ENCODE results near the gene MFSD2A.
"Not testable (repeated sequence)": the region's sequence is repeated elsewhere in the genome, so short reads cannot be mapped to it uniquely, and the experiment has no call there.

Gene MFSD2A

GRCh38 chr1:39959651-39960333, 4.8 kb downstream of the MFSD2A start:
- no peak for DNase-seq
- in situ Hi-C loops (cut with HindIII; ENCODE audit: low pct_ligation_motif_present, low pct_unique_long_range_greater_than_20kb, low sequenced_read_pairs) = no loop called here

- in situ Hi-C loops (cut with HindIII; ENCODE audit: low pct_ligation_motif_present, low pct_unique_long_range_greater_than_20kb, low sequenced_read_pairs) = no loop called here
- DNase-seq = no peak
Measured at GRCh38 chr1:39960431-39960958, 5.5 kb downstream of the MFSD2A start.

GRCh38 chr1:39962450-39962825, 7.5 kb downstream of the MFSD2A start:
- no peak for DNase-seq
- in situ Hi-C loops (cut with HindIII; ENCODE audit: low pct_ligation_motif_present, low pct_unique_long_range_greater_than_20kb, low sequenced_read_pairs) = no loop called here

- in situ Hi-C loops (cut with HindIII; ENCODE audit: low pct_ligation_motif_present, low pct_unique_long_range_greater_than_20kb, low sequenced_read_pairs); DNase-seq: not testable (repeated sequence)
Measured at GRCh38 chr1:39962964-39963363, 8.0 kb downstream of the MFSD2A start.

GRCh38 chr1:39964552-39964951, 9.6 kb downstream of the MFSD2A start:
- in situ Hi-C loops (cut with HindIII; ENCODE audit: low pct_ligation_motif_present, low pct_unique_long_range_greater_than_20kb, low sequenced_read_pairs) = no loop called here
- no peak for DNase-seq

- DNase-seq = no peak
- in situ Hi-C loops (cut with HindIII; ENCODE audit: low pct_ligation_motif_present, low pct_unique_long_range_greater_than_20kb, low sequenced_read_pairs) = no loop called here
Measured at GRCh38 chr1:39965044-39965443, 10.1 kb downstream of the MFSD2A start.

- in situ Hi-C loops (cut with HindIII; ENCODE audit: low pct_ligation_motif_present, low pct_unique_long_range_greater_than_20kb, low sequenced_read_pairs) = no loop called here
- no peak for DNase-seq
Measured at GRCh38 chr1:39969048-39969447, 14.1 kb downstream of the MFSD2A start.

GRCh38 chr1:39969531-39970270, 14.8 kb downstream of the MFSD2A start:
- DNase-seq = no peak
- in situ Hi-C loops (cut with HindIII; ENCODE audit: low pct_ligation_motif_present, low pct_unique_long_range_greater_than_20kb, low sequenced_read_pairs) = no loop called here

- DNase-seq = no peak
- in situ Hi-C loops (cut with HindIII; ENCODE audit: low pct_ligation_motif_present, low pct_unique_long_range_greater_than_20kb, low sequenced_read_pairs) = no loop called here
Measured at GRCh38 chr1:39970274-39970673, 15.3 kb downstream of the MFSD2A start.

- no peak for DNase-seq
- in situ Hi-C loops (cut with HindIII; ENCODE audit: low pct_ligation_motif_present, low pct_unique_long_range_greater_than_20kb, low sequenced_read_pairs) = no loop called here
Measured at GRCh38 chr1:39971138-39971537, 16.2 kb downstream of the MFSD2A start.

GRCh38 chr1:39973503-39974135, 18.7 kb downstream of the MFSD2A start:
- in situ Hi-C loops (cut with HindIII; ENCODE audit: low pct_ligation_motif_present, low pct_unique_long_range_greater_than_20kb, low sequenced_read_pairs) = no loop called here

GRCh38 chr1:39976732-39977131, 21.8 kb downstream of the MFSD2A start:
- DNase-seq = no peak
- in situ Hi-C loops (cut with HindIII; ENCODE audit: low pct_ligation_motif_present, low pct_unique_long_range_greater_than_20kb, low sequenced_read_pairs) = no loop called here

More at GRCh38 chr1:39973503-39974135, 18.7 kb downstream of the MFSD2A start:
- peak; percentile 63 for DNase-seq

GRCh38 chr1:39977202-39977601, 22.3 kb downstream of the MFSD2A start:
- in situ Hi-C loops (cut with HindIII; ENCODE audit: low pct_ligation_motif_present, low pct_unique_long_range_greater_than_20kb, low sequenced_read_pairs) = no loop called here
- no peak for DNase-seq

- no peak for DNase-seq
- in situ Hi-C loops (cut with HindIII; ENCODE audit: low pct_ligation_motif_present, low pct_unique_long_range_greater_than_20kb, low sequenced_read_pairs) = no loop called here
Measured at GRCh38 chr1:39979654-39980053, 24.7 kb downstream of the MFSD2A start.

- in situ Hi-C loops (cut with HindIII; ENCODE audit: low pct_ligation_motif_present, low pct_unique_long_range_greater_than_20kb, low sequenced_read_pairs) = no loop called here
- no peak for DNase-seq
Measured at GRCh38 chr1:39980555-39981313, 25.8 kb downstream of the MFSD2A start.

- no peak for DNase-seq
- in situ Hi-C loops (cut with HindIII; ENCODE audit: low pct_ligation_motif_present, low pct_unique_long_range_greater_than_20kb, low sequenced_read_pairs) = no loop called here
Measured at GRCh38 chr1:39981385-39981784, 26.4 kb downstream of the MFSD2A start.

- DNase-seq = peak; percentile 69
- in situ Hi-C loops (cut with HindIII; ENCODE audit: low pct_ligation_motif_present, low pct_unique_long_range_greater_than_20kb, low sequenced_read_pairs) = no loop called here
Measured at GRCh38 chr1:39981945-39982344, 27.0 kb downstream of the MFSD2A start.

GRCh38 chr1:39984480-39984879, 29.5 kb downstream of the MFSD2A start:
- DNase-seq = not testable (repeated sequence)

GRCh38 chr1:39984951-39985350, 30.0 kb downstream of the MFSD2A start:
- no peak for DNase-seq
- in situ Hi-C loops (cut with HindIII; ENCODE audit: low pct_ligation_motif_present, low pct_unique_long_range_greater_than_20kb, low sequenced_read_pairs) = no loop called here

More at GRCh38 chr1:39984480-39984879, 29.5 kb downstream of the MFSD2A start:
- in situ Hi-C loops (cut with HindIII; ENCODE audit: low pct_ligation_motif_present, low pct_unique_long_range_greater_than_20kb, low sequenced_read_pairs) = not testable (repeated sequence)

Data from ACHN (cell line).